Fibroblast of the aortic adventitia (primary cell): ENCODE measurements around the gene BRS3. TPM values are rescaled to one million over a fixed set of nuclear protein-coding genes. Genes with fewer than 3 reads are reported as not detected.
"Not testable (repeated sequence)": the region's sequence is repeated elsewhere in the genome, so short reads cannot be mapped to it uniquely, and the experiment has no call there.

Source experiments
- DNase-seq: peaks from one replicate; pipeline ENCODE4 v3.0.0-alpha.2; 2010; ENCODE audit warnings: low read depth
- H3K4me3 ChIP-seq: 2 replicates; pipeline ENCODE4 v1.5.1; 2011; ENCODE audit warnings: low read depth, mild to moderate bottlenecking, control low read depth, low read length, moderate library complexity
- CTCF ChIP-seq: IDR thresholded peaks from 2 replicates; pipeline ENCODE4 v1.5.1; 2011; ENCODE audit warnings: mild to moderate bottlenecking, low read length, control low read depth, inconsistent platforms; ENCODE audit not compliant: insufficient read depth
- total RNA-seq: library from RNA; depleted of rRNA; stranded (reverse); fragments of >200 nt; gene quantifications from 2 replicates; pipeline ENCODE4 v1.2.3, GENCODE V29; 2012; ENCODE audit warnings: low replicate concordance

BRS3 gene
- not detected in 2 replicates for total RNA-seq

DNA sequence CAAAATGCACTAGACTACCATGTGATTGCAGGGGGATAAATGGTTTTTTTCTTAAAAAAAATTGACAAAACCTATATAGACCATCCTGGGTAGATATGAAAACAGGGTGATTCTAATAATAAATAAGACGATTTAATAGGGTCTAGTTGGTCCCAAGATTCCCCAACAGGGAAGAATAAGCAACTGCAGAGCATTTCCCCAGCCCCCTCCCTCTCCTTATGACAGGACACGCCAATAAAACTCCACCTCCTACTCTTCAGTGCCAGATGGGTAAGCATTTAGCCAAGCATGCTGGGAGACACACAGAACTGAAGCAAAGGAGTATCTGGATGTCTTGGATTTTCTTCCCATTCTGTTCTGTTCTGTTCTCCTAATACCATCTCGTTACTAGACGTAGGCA, at the start of gene BRS3:
Gene BRS3 (plus strand): TSS at position 301 of the 400 bp plus-strand sequence. CDS start 168 bp downstream, outside the sequence.
- no peak for TF ChIP-seq CTCF
- H3K4me3 ChIP-seq, result no peak within 1 kb of the TSS
- DNase-seq, result no peak

GRCh38 chrX:136438192-136438591, 49.6 kb upstream of the BRS3 start:
- no peak for DNase-seq
- TF ChIP-seq CTCF, result no peak
- H3K4me3 ChIP-seq, result no peak overlapping the region

DNA sequence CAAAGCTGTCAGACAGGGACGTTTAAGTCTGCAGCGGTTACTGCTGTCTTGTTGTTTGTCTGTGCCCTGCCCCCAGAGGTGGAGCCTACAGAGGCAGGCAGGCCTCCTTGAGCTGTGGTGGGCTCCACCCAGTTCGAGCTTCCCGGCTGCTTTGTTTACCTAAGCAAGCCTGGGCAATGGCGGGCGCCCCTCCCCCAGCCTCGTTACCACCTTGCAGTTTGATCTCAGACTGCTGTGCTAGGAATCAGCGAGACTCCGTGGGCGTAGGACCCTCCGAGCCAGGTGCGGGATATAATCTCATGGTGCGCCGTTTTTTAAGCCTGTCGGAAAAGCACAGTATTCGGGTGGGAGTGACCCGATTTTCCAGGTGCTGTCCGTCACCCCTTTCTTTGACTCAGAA, 42.1 kb upstream of the BRS3 start:
- not testable (repeated sequence) for H3K4me3 ChIP-seq, DNase-seq

DNA sequence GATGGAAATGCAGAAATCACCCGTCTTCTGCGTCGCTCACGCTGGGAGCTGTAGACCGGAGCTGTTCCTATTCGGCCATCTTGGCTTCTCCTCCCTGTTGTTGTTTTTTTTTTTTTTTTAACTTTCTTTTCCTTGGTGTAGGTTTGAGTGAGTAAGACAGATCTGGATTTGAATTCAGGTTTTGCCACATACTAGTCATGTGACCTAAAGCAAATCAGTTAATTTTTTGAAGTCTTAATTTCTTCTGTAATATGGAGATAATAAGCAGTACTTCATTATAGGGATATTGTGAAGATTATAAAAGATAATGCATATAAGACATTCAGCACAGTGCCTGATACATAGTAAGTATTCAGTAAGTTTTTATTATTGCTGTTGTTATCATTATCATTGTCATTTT, 41.5 kb upstream of the BRS3 start:
- no peak for DNase-seq
- no peak for TF ChIP-seq CTCF
- no peak overlapping the region for H3K4me3 ChIP-seq

GRCh38 chrX:136447308-136447707, 40.4 kb upstream of the BRS3 start:
- DNase-seq, result no peak
- no peak for TF ChIP-seq CTCF
- no peak overlapping the region for H3K4me3 ChIP-seq

GRCh38 chrX:136447968-136448367, 39.8 kb upstream of the BRS3 start:
- TF ChIP-seq CTCF, result no peak
- no peak for DNase-seq
- H3K4me3 ChIP-seq, result no peak overlapping the region

GRCh38 chrX:136450050-136450830, 37.5 kb upstream of the BRS3 start:
- TF ChIP-seq CTCF, result no peak
- no peak overlapping the region for H3K4me3 ChIP-seq
- no peak for DNase-seq
